Thoracic aorta (tissue), 2 donors: ENCODE measurements around the gene MRM2. TPM values are rescaled to one million over a fixed set of nuclear protein-coding genes. Genes with fewer than 3 reads are reported as not detected.

ENCODE experiments used
- ATAC-seq: fragments of 150-250 bp; one replicate; pipeline ENCODE4 v1.8.0; 2017; ENCODE audit warnings: low read depth; ENCODE audit not compliant: insufficient number of reproducible peaks, low FRiP score
- DNase-seq: peaks from one replicate; pipeline ENCODE4 v3.0.0-alpha.2; 2020; ENCODE audit warnings: low spot score
- H3K27ac ChIP-seq, 2 donors: fragments of 200-600 bp; sonication (generic); 1 replicate in 1 of 2; 2 replicates in 1 of 2; pipeline ENCODE4 v1.5.1; 2016; ENCODE audit warnings: mild to moderate bottlenecking in 2 of 2, moderate library complexity in 2 of 2
- H3K27me3 ChIP-seq: fragments of 200-600 bp; sonication (generic); replicated peaks from 2 replicates; pipeline ENCODE4 v1.6.0; 2016; ENCODE audit warnings: mild to moderate bottlenecking; ENCODE audit not compliant: insufficient read depth
- H3K36me3 ChIP-seq: fragments of 200-600 bp; sonication (generic); one replicate; pipeline ENCODE4 v1.5.1; 2016
- H3K4me1 ChIP-seq, 2 donors: fragments of 200-600 bp; sonication (generic); 1 replicate in 1 of 2; 2 replicates in 1 of 2; pipeline versions ENCODE4 v1.5.1 to v1.6.0; 2016; ENCODE audit warnings: low read depth in 2 of 2, mild to moderate bottlenecking in 1 of 2; ENCODE audit not compliant: control insufficient read depth in 1 of 2
- H3K4me3 ChIP-seq: fragments of 200-600 bp; sonication (generic); 2 replicates; pipeline ENCODE4 v1.5.1; 2016; ENCODE audit warnings: mild to moderate bottlenecking
- H3K9me3 ChIP-seq: fragments of 200-600 bp; sonication (generic); 2 replicates; pipeline ENCODE4 v1.5.1; 2016
- CTCF ChIP-seq: fragments of 200-600 bp; sonication (generic); IDR thresholded peaks from one replicate; pipeline ENCODE4 v1.5.1; 2019; ENCODE audit warnings: antibody characterized with exemption
- total RNA-seq, 2 donors: library from RNA; depleted of rRNA; stranded (reverse); fragments of >200 nt; gene quantifications; one replicate each; pipeline versions ENCODE4 v1.1.0 to v1.2.3, GENCODE V29; 2016

Gene MRM2
- total RNA-seq, 2 donors from 2014 or later = 12.5 to 16.6 TPM

GRCh38 chr7:2219606-2220005, 22.4 kb downstream of the MRM2 start:
- ATAC-seq (no peak), DNase-seq (no peak)
- Histone ChIP-seq H3K4me1 (no peaks in the 10 kb centered on the region), H3K4me3 (no peak overlapping the region), H3K36me3 (peaks cover 43% of the 10 kb centered on the region), H3K27ac (no peak overlapping the region), H3K27me3 (no peaks in the 10 kb centered on the region), H3K9me3 (no peaks in the 10 kb centered on the region)
- TF ChIP-seq CTCF = no peak

GRCh38 chr7:2219136-2219535, 22.9 kb downstream of the MRM2 start:
- ATAC-seq (no peak), DNase-seq (no peak)
- no peaks in the 10 kb centered on the region for H3K9me3 ChIP-seq
- TF ChIP-seq CTCF = no peak
- no peaks in the 10 kb centered on the region for H3K27me3 ChIP-seq
- no peak overlapping the region for H3K27ac ChIP-seq
- H3K36me3 ChIP-seq = peaks cover 44% of the 10 kb centered on the region
- H3K4me3 ChIP-seq = no peak overlapping the region
- H3K4me1 ChIP-seq = no peaks in the 10 kb centered on the region

- peaks cover 51% of the 10 kb centered on the region for H3K36me3 ChIP-seq
- ATAC-seq = no peak
- no peaks in the 10 kb centered on the region for H3K9me3 ChIP-seq
- H3K4me3 ChIP-seq = no peak overlapping the region
- H3K27me3 ChIP-seq = no peaks in the 10 kb centered on the region
- no peaks in the 10 kb centered on the region for H3K4me1 ChIP-seq
- H3K27ac ChIP-seq = no peak overlapping the region
- no peak for TF ChIP-seq CTCF
- no peak for DNase-seq
Observed at GRCh38 chr7:2218444-2218785, 23.6 kb downstream of the MRM2 start.

- Histone ChIP-seq H3K27me3 (no peaks in the 10 kb centered on the region), H3K27ac (no peak overlapping the region), H3K9me3 (no peaks in the 10 kb centered on the region), H3K4me3 (no peak overlapping the region), H3K4me1 (no peaks in the 10 kb centered on the region), H3K36me3 (peaks cover 51% of the 10 kb centered on the region)
- ATAC-seq (no peak), DNase-seq (no peak)
- no peak for TF ChIP-seq CTCF
Observed at GRCh38 chr7:2217716-2218443, 24.1 kb downstream of the MRM2 start.

- Histone ChIP-seq H3K36me3 (peaks cover 49% of the 10 kb centered on the region), H3K4me1 (no peaks in the 10 kb centered on the region), H3K27ac (no peak overlapping the region), H3K27me3 (no peaks in the 10 kb centered on the region), H3K9me3 (no peaks in the 10 kb centered on the region), H3K4me3 (no peak overlapping the region)
- DNase-seq (no peak), ATAC-seq (no peak)
- no peak for TF ChIP-seq CTCF
Observed at GRCh38 chr7:2217206-2217605, 24.8 kb downstream of the MRM2 start.
